Colonic mucosa (tissue), 4 donors: ENCODE measurements around the gene LOXHD1. TPM values are rescaled to one million over a fixed set of nuclear protein-coding genes. Genes with fewer than 3 reads are reported as not detected.

ENCODE experiments used
- DNase-seq: peaks from one replicate; pipeline ENCODE4 v3.0.0-alpha.2; 2020
- H3K27ac ChIP-seq: fragments of 200-600 bp; one replicate; pipeline ENCODE4 v1.8.0; 2021
- H3K27me3 ChIP-seq: fragments of 200-600 bp; one replicate; pipeline ENCODE4 v1.8.0; 2021
- H3K36me3 ChIP-seq: fragments of 200-600 bp; one replicate; pipeline ENCODE4 v1.8.0; 2021
- H3K4me1 ChIP-seq: fragments of 200-600 bp; one replicate; pipeline ENCODE4 v1.8.0; 2021; ENCODE audit warnings: mild to moderate bottlenecking
- H3K4me3 ChIP-seq: fragments of 200-600 bp; one replicate; pipeline ENCODE4 v1.8.0; 2021
- H3K9ac ChIP-seq, 2 donors: one replicate each; pipeline ENCODE4 v1.7.0; 2013; ENCODE audit warnings: control low read depth in 2 of 2, low read depth in 2 of 2, low read length in 2 of 2
- H3K9me3 ChIP-seq: fragments of 200-600 bp; one replicate; pipeline ENCODE4 v1.8.0; 2021
- CTCF ChIP-seq: fragments of 200-600 bp; IDR thresholded peaks from one replicate; pipeline ENCODE4 v1.8.0; 2022; ENCODE audit warnings: antibody characterized with exemption, mild to moderate bottlenecking
- intact Hi-C: fragments of 100-400 bp; cut with DNase I; formaldehyde crosslinking; loops from one replicate; pipeline ENCODE4 v1.14.1; 2022
- total RNA-seq, 2 donors: library from RNA; stranded (reverse); fragmentation: NEBNext Ultra II Directional in 1 of 2; extraction: Animal tissue kit (Norgen Biotek cat#: 25700) in 1 of 2; gene quantifications; one replicate each; pipeline ENCODE4 v1.2.1, GENCODE V29; 2021
- donor health status: healthy.
- donor health status: DM: no; HTN: no; CAD: no.
- donor health status: DM: no; HTN: no; CAD: no.

The LOXHD1 gene
- total RNA-seq, 2 donors from 2014 or later: not detected

GRCh38 chr18:46632401-46633071 lies 24.5 kb downstream of the LOXHD1 start:
- no peak for TF ChIP-seq CTCF
- H3K27ac ChIP-seq: no peak overlapping the region
- no peak overlapping the region for H3K4me3 ChIP-seq
- intact Hi-C loops: no loop called here
- no peak overlapping the region for H3K9ac ChIP-seq
- H3K9me3 ChIP-seq: no peaks in the 10 kb centered on the region
- H3K36me3 ChIP-seq: no peaks in the 10 kb centered on the region
- no peak for DNase-seq
- H3K27me3 ChIP-seq: no peaks in the 10 kb centered on the region
- no peaks in the 10 kb centered on the region for H3K4me1 ChIP-seq

GRCh38 chr18:46630991-46631390 lies 26.0 kb downstream of the LOXHD1 start:
- no peak overlapping the region for H3K4me3 ChIP-seq
- H3K4me1 ChIP-seq: no peaks in the 10 kb centered on the region
- no peak overlapping the region for H3K27ac ChIP-seq
- no peak overlapping the region for H3K9ac ChIP-seq
- TF ChIP-seq CTCF: no peak
- H3K27me3 ChIP-seq: no peaks in the 10 kb centered on the region
- no peaks in the 10 kb centered on the region for H3K9me3 ChIP-seq
- no peaks in the 10 kb centered on the region for H3K36me3 ChIP-seq
- no peak for DNase-seq
- intact Hi-C loops: no loop called here

GRCh38 chr18:46630160-46630559 lies 26.9 kb downstream of the LOXHD1 start:
- H3K27ac ChIP-seq: no peak overlapping the region
- intact Hi-C loops: no loop called here
- TF ChIP-seq CTCF: no peak

DNA sequence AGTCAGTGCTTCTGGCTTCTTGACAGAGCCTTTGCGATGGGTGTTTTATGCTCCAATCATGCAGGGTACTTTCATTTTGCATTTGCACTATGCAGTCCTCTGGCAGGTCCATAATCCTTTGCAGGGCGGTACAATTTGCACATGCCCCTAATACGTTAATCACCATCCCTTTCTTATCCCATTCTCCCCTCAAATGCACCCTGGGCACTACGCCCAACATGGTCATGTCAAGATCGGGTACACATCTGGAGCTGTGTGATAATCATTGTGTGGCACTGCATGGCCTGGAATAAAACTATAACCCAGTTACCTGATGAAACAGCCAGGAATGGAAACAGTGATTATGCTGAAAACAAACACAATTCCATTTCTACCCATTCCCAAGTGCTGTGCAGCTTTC lies 27.7 kb downstream of the LOXHD1 start:
- TF ChIP-seq CTCF: no peak
- H3K4me3 ChIP-seq: no peak overlapping the region
- no peaks in the 10 kb centered on the region for H3K4me1 ChIP-seq
- H3K9me3 ChIP-seq: no peaks in the 10 kb centered on the region
- intact Hi-C loops: no loop called here
- H3K9ac ChIP-seq: no peak overlapping the region
- DNase-seq: no peak
- H3K27ac ChIP-seq: no peak overlapping the region
- H3K36me3 ChIP-seq: no peaks in the 10 kb centered on the region
- H3K27me3 ChIP-seq: no peaks in the 10 kb centered on the region

More at GRCh38 chr18:46630160-46630559, 26.9 kb downstream of the LOXHD1 start:
- H3K4me3 ChIP-seq: no peak overlapping the region
- no peak overlapping the region for H3K9ac ChIP-seq
- no peaks in the 10 kb centered on the region for H3K27me3 ChIP-seq
- H3K9me3 ChIP-seq: no peaks in the 10 kb centered on the region
- no peaks in the 10 kb centered on the region for H3K36me3 ChIP-seq
- no peak for DNase-seq
- H3K4me1 ChIP-seq: no peaks in the 10 kb centered on the region

- no peak for TF ChIP-seq CTCF
- Histone ChIP-seq H3K27me3 (no peaks in the 10 kb centered on the region), H3K9ac (no peak overlapping the region), H3K27ac (no peak overlapping the region), H3K4me1 (no peaks in the 10 kb centered on the region), H3K36me3 (no peaks in the 10 kb centered on the region), H3K9me3 (no peaks in the 10 kb centered on the region), H3K4me3 (no peak overlapping the region)
- DNase-seq: no peak
- intact Hi-C loops: no loop called here
Observed at GRCh38 chr18:46628206-46628605, 28.8 kb downstream of the LOXHD1 start.
